Effector memory CD4-positive, alpha-beta T cell (primary cell): ENCODE measurements around the gene ITGB3.

Experiments used
- DNase-seq, 3 donors: peaks; one replicate each; pipeline ENCODE4 v3.0.0-alpha.2; 2020
- H3K27ac ChIP-seq: 2 replicates; pipeline ENCODE4 v1.7.0; 2013; ENCODE audit warnings: mild to moderate bottlenecking, low read length, moderate library complexity; ENCODE audit not compliant: insufficient read depth, poor library complexity, severe bottlenecking
- H3K27me3 ChIP-seq: replicated peaks from 2 replicates; pipeline ENCODE4 v1.7.0; 2013; ENCODE audit warnings: mild to moderate bottlenecking, low read length; ENCODE audit not compliant: insufficient read depth, control insufficient read depth, poor library complexity, severe bottlenecking
- H3K36me3 ChIP-seq: 2 replicates; pipeline ENCODE4 v1.7.0; 2013; ENCODE audit warnings: mild to moderate bottlenecking, low read length, moderate library complexity; ENCODE audit not compliant: control insufficient read depth, insufficient read depth
- H3K4me1 ChIP-seq: 2 replicates; pipeline ENCODE4 v1.7.0; 2013; ENCODE audit warnings: low read length, mild to moderate bottlenecking; ENCODE audit not compliant: control insufficient read depth, insufficient read depth, poor library complexity, severe bottlenecking
- H3K4me3 ChIP-seq: 2 replicates; pipeline ENCODE4 v1.7.0; 2013; ENCODE audit warnings: low read length, low read depth, mild to moderate bottlenecking; ENCODE audit not compliant: insufficient read depth, poor library complexity, severe bottlenecking
- H3K9me3 ChIP-seq: 2 replicates; pipeline ENCODE4 v1.7.0; 2013; ENCODE audit warnings: mild to moderate bottlenecking, low read length, moderate library complexity; ENCODE audit not compliant: control insufficient read depth

Gene ITGB3

GRCh38 chr17:47292206-47292605 is 38.6 kb downstream of the ITGB3 start:
- Histone ChIP-seq H3K27ac (no peak overlapping the region), H3K4me3 (no peak overlapping the region), H3K9me3 (no peaks in the 10 kb centered on the region), H3K36me3 (no peaks in the 10 kb centered on the region), H3K4me1 (no peaks in the 10 kb centered on the region), H3K27me3 (no peaks in the 10 kb centered on the region)
- no peak for DNase-seq

GRCh38 chr17:47295037-47295873 is 41.6 kb downstream of the ITGB3 start:
- H3K27me3 ChIP-seq, result no peaks in the 10 kb centered on the region
- H3K27ac ChIP-seq, result no peak overlapping the region
- H3K4me1 ChIP-seq, result no peaks in the 10 kb centered on the region
- no peaks in the 10 kb centered on the region for H3K9me3 ChIP-seq
- no peaks in the 10 kb centered on the region for H3K36me3 ChIP-seq
- DNase-seq, result no peak
- no peak overlapping the region for H3K4me3 ChIP-seq

- Histone ChIP-seq H3K4me3 (no peak overlapping the region), H3K9me3 (no peaks in the 10 kb centered on the region), H3K27me3 (no peaks in the 10 kb centered on the region), H3K36me3 (no peaks in the 10 kb centered on the region), H3K27ac (no peak overlapping the region), H3K4me1 (no peaks in the 10 kb centered on the region)
- DNase-seq, result no peak
These were observed 42.2 kb downstream of the ITGB3 start for GRCh38 chr17:47295874-47296255.

GRCh38 chr17:47297661-47298400 is 44.2 kb downstream of the ITGB3 start:
- Histone ChIP-seq H3K27ac (no peak overlapping the region), H3K36me3 (no peaks in the 10 kb centered on the region), H3K4me1 (no peaks in the 10 kb centered on the region), H3K9me3 (no peaks in the 10 kb centered on the region), H3K27me3 (no peaks in the 10 kb centered on the region), H3K4me3 (no peak overlapping the region)
- DNase-seq, result no peak

GRCh38 chr17:47298712-47299111 is 45.1 kb downstream of the ITGB3 start:
- no peak overlapping the region for H3K4me3 ChIP-seq
- no peaks in the 10 kb centered on the region for H3K36me3 ChIP-seq
- no peaks in the 10 kb centered on the region for H3K9me3 ChIP-seq
- no peak for DNase-seq
- no peaks in the 10 kb centered on the region for H3K27me3 ChIP-seq
- no peaks in the 10 kb centered on the region for H3K4me1 ChIP-seq
- H3K27ac ChIP-seq, result no peak overlapping the region

GRCh38 chr17:47299239-47299910 is 45.7 kb downstream of the ITGB3 start:
- no peaks in the 10 kb centered on the region for H3K4me1 ChIP-seq
- H3K9me3 ChIP-seq, result no peaks in the 10 kb centered on the region
- no peak overlapping the region for H3K4me3 ChIP-seq
- H3K27me3 ChIP-seq, result no peaks in the 10 kb centered on the region
- DNase-seq, result no peak
- no peak overlapping the region for H3K27ac ChIP-seq
- no peaks in the 10 kb centered on the region for H3K36me3 ChIP-seq

GRCh38 chr17:47300718-47301117 is 47.1 kb downstream of the ITGB3 start:
- Histone ChIP-seq H3K4me1 (no peaks in the 10 kb centered on the region), H3K27me3 (no peaks in the 10 kb centered on the region), H3K36me3 (no peaks in the 10 kb centered on the region), H3K27ac (no peak overlapping the region), H3K4me3 (no peak overlapping the region), H3K9me3 (no peaks in the 10 kb centered on the region)
- no peak for DNase-seq

GRCh38 chr17:47301161-47301560 is 47.5 kb downstream of the ITGB3 start:
- Histone ChIP-seq H3K9me3 (no peaks in the 10 kb centered on the region), H3K4me1 (no peaks in the 10 kb centered on the region), H3K36me3 (no peaks in the 10 kb centered on the region), H3K27me3 (no peaks in the 10 kb centered on the region), H3K27ac (no peak overlapping the region), H3K4me3 (no peak overlapping the region)
- no peak for DNase-seq

- no peak for DNase-seq
- H3K36me3 ChIP-seq, result no peaks in the 10 kb centered on the region
- H3K27ac ChIP-seq, result no peak overlapping the region
- no peaks in the 10 kb centered on the region for H3K27me3 ChIP-seq
- no peaks in the 10 kb centered on the region for H3K9me3 ChIP-seq
- no peak overlapping the region for H3K4me3 ChIP-seq
- no peaks in the 10 kb centered on the region for H3K4me1 ChIP-seq
These were observed 48.2 kb downstream of the ITGB3 start for GRCh38 chr17:47301831-47302230.

GRCh38 chr17:47304186-47304585 is 50.6 kb downstream of the ITGB3 start:
- no peak overlapping the region for H3K27ac ChIP-seq
- H3K27me3 ChIP-seq, result no peaks in the 10 kb centered on the region
- H3K4me1 ChIP-seq, result no peaks in the 10 kb centered on the region
- no peak for DNase-seq
- H3K4me3 ChIP-seq, result no peak overlapping the region
- no peaks in the 10 kb centered on the region for H3K9me3 ChIP-seq
- H3K36me3 ChIP-seq, result no peaks in the 10 kb centered on the region
